GM06990 (cell line): Measurements from ENCODE around the gene SNTG2.

Experiments
- DNase-seq: peaks from one replicate; pipeline ENCODE4 v3.0.0-alpha.2; 2011; ENCODE audit not compliant: insufficient read length; ENCODE audit errors: extremely low read depth
- H3K27me3 ChIP-seq: replicated peaks from 2 replicates; pipeline ENCODE4 v1.6.0; 2011; ENCODE audit warnings: low read length; ENCODE audit not compliant: control insufficient read depth, insufficient read depth
- H3K36me3 ChIP-seq: 2 replicates; pipeline ENCODE4 v1.5.1; 2011; ENCODE audit warnings: low read length; ENCODE audit not compliant: control insufficient read depth, insufficient read depth
- H3K4me3 ChIP-seq: replicated peaks from 2 replicates; pipeline ENCODE4 v1.5.1; 2011; ENCODE audit warnings: low read depth, mild to moderate bottlenecking, control low read depth, low read length
- TF ChIP-seq, protein P1 (sequence below): IDR thresholded peaks from 2 replicates; pipeline ENCODE4 v1.5.1; 2011; ENCODE audit warnings: low read length, control low read depth, mild to moderate bottlenecking, inconsistent platforms; ENCODE audit not compliant: insufficient read depth, poor library complexity, severe bottlenecking

SNTG2 gene

GRCh38 chr2:954687-955000 lies 4.0 kb downstream of the SNTG2 start:
- no peaks in the 10 kb centered on the region for H3K36me3 ChIP-seq
- no peaks in the 10 kb centered on the region for H3K27me3 ChIP-seq
- no peak for DNase-seq
- H3K4me3 ChIP-seq, result no peak overlapping the region
- TF ChIP-seq, protein P1, sequence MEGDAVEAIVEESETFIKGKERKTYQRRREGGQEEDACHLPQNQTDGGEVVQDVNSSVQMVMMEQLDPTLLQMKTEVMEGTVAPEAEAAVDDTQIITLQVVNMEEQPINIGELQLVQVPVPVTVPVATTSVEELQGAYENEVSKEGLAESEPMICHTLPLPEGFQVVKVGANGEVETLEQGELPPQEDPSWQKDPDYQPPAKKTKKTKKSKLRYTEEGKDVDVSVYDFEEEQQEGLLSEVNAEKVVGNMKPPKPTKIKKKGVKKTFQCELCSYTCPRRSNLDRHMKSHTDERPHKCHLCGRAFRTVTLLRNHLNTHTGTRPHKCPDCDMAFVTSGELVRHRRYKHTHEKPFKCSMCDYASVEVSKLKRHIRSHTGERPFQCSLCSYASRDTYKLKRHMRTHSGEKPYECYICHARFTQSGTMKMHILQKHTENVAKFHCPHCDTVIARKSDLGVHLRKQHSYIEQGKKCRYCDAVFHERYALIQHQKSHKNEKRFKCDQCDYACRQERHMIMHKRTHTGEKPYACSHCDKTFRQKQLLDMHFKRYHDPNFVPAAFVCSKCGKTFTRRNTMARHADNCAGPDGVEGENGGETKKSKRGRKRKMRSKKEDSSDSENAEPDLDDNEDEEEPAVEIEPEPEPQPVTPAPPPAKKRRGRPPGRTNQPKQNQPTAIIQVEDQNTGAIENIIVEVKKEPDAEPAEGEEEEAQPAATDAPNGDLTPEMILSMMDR, result no peak

GRCh38 chr2:955829-956731 lies 5.4 kb downstream of the SNTG2 start:
- Histone ChIP-seq H3K4me3 (no peak overlapping the region), H3K36me3 (no peaks in the 10 kb centered on the region), H3K27me3 (no peaks in the 10 kb centered on the region)
- DNase-seq, result no peak
- TF ChIP-seq, protein P1, result no peak

DNA sequence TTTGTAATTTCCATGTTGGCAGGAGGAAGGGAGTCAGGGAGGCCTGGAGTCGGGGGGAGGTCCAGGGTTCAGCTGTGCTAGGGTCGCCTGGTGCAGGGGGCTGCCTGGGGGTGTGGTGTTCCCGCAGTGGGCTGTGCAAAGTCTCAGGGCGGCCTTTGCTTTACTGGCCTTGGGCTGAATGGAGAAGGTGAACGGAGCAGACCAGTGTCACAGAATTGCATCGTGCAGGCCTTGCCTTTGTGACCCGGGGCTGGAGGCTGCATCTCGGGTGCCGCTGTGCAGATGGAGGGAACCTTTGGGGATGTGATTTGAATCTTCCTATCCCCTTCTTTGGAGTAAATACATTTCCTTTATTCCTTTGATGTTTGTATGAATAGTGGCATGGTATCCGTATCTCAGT lies 8.8 kb downstream of the SNTG2 start:
- TF ChIP-seq, protein P1, result no peak
- Histone ChIP-seq H3K4me3 (no peak overlapping the region), H3K36me3 (no peaks in the 10 kb centered on the region), H3K27me3 (no peaks in the 10 kb centered on the region)
- DNase-seq, result no peak

- TF ChIP-seq, protein P1, result no peak
- no peak for DNase-seq
- no peak overlapping the region for H3K4me3 ChIP-seq
- H3K36me3 ChIP-seq, result no peaks in the 10 kb centered on the region
- H3K27me3 ChIP-seq, result no peaks in the 10 kb centered on the region
Measured at GRCh38 chr2:960061-960736, 9.6 kb downstream of the SNTG2 start.

DNA sequence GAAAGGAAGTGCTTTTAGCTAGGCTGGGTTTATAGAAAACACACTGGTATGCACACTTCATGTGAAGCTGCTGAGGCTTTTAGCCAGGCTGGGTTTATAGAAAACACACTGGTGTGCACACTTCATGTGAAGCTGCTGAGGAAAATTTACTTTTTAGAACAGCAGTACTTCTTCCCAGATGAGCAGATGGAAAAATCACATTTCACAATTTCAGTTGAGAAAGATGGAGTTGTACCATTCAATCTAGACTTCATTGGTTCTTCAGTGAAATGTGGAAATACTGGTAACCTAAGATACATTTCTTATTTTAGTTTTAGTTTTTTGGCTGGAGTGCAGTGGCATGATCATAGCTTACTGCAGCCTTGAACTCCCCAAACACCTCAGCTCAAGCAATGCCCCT lies 11.1 kb downstream of the SNTG2 start:
- no peaks in the 10 kb centered on the region for H3K27me3 ChIP-seq
- no peaks in the 10 kb centered on the region for H3K36me3 ChIP-seq
- TF ChIP-seq, protein P1, result no peak
- no peak for DNase-seq
- H3K4me3 ChIP-seq, result no peak overlapping the region
